GM12892 (cell line): Measurements from ENCODE around the gene CCNL2.

Experiments used
- POLR2A ChIP-seq: IDR thresholded peaks from 2 replicates; pipeline ENCODE4 v1.6.1; 2011; ENCODE audit warnings: low read depth, low read length, control low read depth
- POLR2AphosphoS5 ChIP-seq: IDR thresholded peaks from 2 replicates; pipeline ENCODE4 v1.6.1; 2011; ENCODE audit warnings: low read depth, low read length, control low read depth

DNA sequence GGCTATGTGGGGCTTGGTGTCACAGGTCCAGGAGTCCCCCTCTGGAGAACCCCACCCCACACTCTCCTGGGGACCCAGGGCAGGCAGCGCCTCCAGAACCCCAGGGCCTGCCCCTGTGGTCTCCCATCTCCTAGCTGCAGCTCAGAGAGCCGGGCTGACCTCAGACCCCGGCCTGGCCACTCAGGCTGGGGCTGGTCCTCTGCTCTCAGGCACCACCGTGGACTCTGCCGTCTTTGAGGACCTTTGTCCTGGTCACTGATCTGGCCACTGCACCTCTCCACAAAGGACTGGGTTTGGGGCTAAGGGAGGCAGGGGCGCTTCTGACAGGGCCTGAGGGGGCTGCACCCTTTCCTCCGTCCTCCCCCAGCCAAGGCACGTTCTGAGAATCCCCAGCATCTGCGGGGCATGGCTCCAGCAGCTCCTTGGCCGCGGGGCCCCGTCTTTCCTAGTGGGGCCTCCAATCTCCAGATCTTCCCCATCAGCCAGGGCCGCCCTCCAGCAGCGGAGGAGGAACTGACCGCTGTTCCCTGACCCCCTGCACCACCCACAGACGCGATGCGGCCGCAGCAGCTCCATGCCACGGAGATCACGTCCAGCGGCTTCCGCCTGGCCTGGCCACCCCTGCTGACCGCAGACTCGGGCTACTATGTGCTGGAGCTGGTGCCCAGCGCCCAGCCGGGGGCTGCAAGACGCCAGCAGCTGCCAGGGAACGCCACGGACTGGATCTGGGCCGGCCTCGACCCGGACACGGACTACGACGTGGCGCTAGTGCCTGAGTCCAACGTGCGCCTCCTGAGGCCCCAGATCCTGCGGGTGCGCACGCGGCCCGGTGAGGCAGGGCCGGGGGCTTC lies 39.6 kb upstream of the CCNL2 start:
- TF ChIP-seq POLR2A: no peak
- no peak for TF ChIP-seq POLR2AphosphoS5
